PC-3 (cell line): ENCODE data around the gene PRDM5. TPM values are rescaled to one million over a fixed set of nuclear protein-coding genes. Genes with fewer than 3 reads are reported as not detected.

Experiments used
- ATAC-seq: fragments of 200-7000 bp; cut with Tn5 transposase; 2 replicates; pipeline ENCODE4 v1.9.1; 2020; ENCODE audit warnings: mild to moderate bottlenecking, moderate library complexity
- BruUV-seq: library from RNA; stranded (reverse); fragments of 400-500 nt; replicated peaks from 2 replicates; lab custom pipeline; 2021; lab: Mats Ljungman, UMichigan
- CTCF ChIA-PET: fragments of 300-600 bp; sonication (Branson Sonifier 250); formaldehyde crosslinking; loops from one replicate; lab custom pipeline; 2022; ENCODE audit warnings: antibody characterized with exemption; lab: Charles Lee
- POLR2A ChIA-PET: fragments of 300-600 bp; sonication (Branson Sonifier 250); formaldehyde crosslinking; loops from one replicate; lab custom pipeline; 2022; ENCODE audit warnings: antibody characterized with exemption; ENCODE audit not compliant: unreplicated experiment; lab: Charles Lee
- DNase-seq: peaks from one replicate; pipeline ENCODE4 v3.0.0-alpha.2; 2015
- H2AFZ ChIP-seq: fragments of 300-600 bp; sonication (generic); 2 replicates; pipeline ENCODE4 v1.6.0; 2016; ENCODE audit warnings: antibody characterized with exemption, low read length
- H3F3A ChIP-seq: fragments of 300-600 bp; sonication (generic); one replicate; pipeline ENCODE4 v1.6.0; 2017; ENCODE audit warnings: antibody characterized with exemption, low read length, control low read depth, mild to moderate bottlenecking; ENCODE audit not compliant: unreplicated experiment
- H3K27ac ChIP-seq: fragments of 300-600 bp; sonication (generic); 2 replicates; pipeline ENCODE4 v1.5.1; 2016; ENCODE audit warnings: mild to moderate bottlenecking, low read length
- H3K27me3 ChIP-seq: fragments of 300-600 bp; sonication (generic); 2 replicates; pipeline ENCODE4 v1.6.1; 2016; ENCODE audit warnings: low read length, mixed read lengths
- H3K36me3 ChIP-seq: fragments of 300-600 bp; sonication (generic); 2 replicates; pipeline ENCODE4 v1.6.1; 2016; ENCODE audit warnings: low read depth, mixed run types, low read length, mixed read lengths
- H3K4me1 ChIP-seq: fragments of 300-600 bp; sonication (generic); 2 replicates; pipeline ENCODE4 v1.5.1; 2016; ENCODE audit warnings: low read length; ENCODE audit not compliant: insufficient read depth
- H3K4me2 ChIP-seq: fragments of 300-600 bp; sonication (generic); 2 replicates; pipeline ENCODE4 v1.6.0; 2016; ENCODE audit warnings: low read length
- H3K4me3 ChIP-seq: fragments of 300-600 bp; sonication (generic); 2 replicates; pipeline ENCODE4 v1.5.1; 2016; ENCODE audit warnings: mild to moderate bottlenecking, low read length, mixed read lengths
- H3K79me2 ChIP-seq: fragments of 300-600 bp; sonication (generic); 2 replicates; pipeline ENCODE4 v1.6.1; 2017; ENCODE audit warnings: low read length, mixed read lengths
- H3K9ac ChIP-seq: fragments of 300-600 bp; sonication (generic); 2 replicates; pipeline ENCODE4 v1.6.0; 2016; ENCODE audit warnings: mild to moderate bottlenecking, low read length
- H3K9me2 ChIP-seq: fragments of 300-600 bp; sonication (generic); replicated peaks from 2 replicates; pipeline ENCODE4 v1.6.1; 2016; ENCODE audit warnings: mixed run types, low read length, mixed read lengths
- H3K9me3 ChIP-seq: fragments of 300-600 bp; sonication (generic); 2 replicates; pipeline ENCODE4 v1.6.1; 2016; ENCODE audit warnings: low read length, mixed read lengths
- H4K20me1 ChIP-seq: fragments of 300-600 bp; sonication (generic); 2 replicates; pipeline ENCODE4 v1.6.1; 2016; ENCODE audit warnings: low read length, mixed read lengths
- EZH2 ChIP-seq: fragments of 300-600 bp; sonication (generic); IDR thresholded peaks from one replicate; pipeline ENCODE4 v1.6.1; 2017; ENCODE audit warnings: antibody characterized with exemption, mild to moderate bottlenecking, low read length; ENCODE audit not compliant: unreplicated experiment
- EZH2phosphoT487 ChIP-seq: fragments of 300-600 bp; sonication (generic); IDR thresholded peaks from 2 replicates; pipeline ENCODE4 v1.6.1; 2018; ENCODE audit warnings: mild to moderate bottlenecking, antibody characterized with exemption, low read length, borderline replicate concordance
- intact Hi-C: fragments of 100-400 bp; cut with micrococcal nuclease; formaldehyde crosslinking; loops from 2 replicates; pipeline ENCODE4 v1.9.0; 2023
- total RNA-seq: library from RNA; depleted of rRNA; stranded (reverse); fragments of >200 nt; gene quantifications from 2 replicates; pipeline ENCODE4 v1.2.3, GENCODE V29; 2014
- TF ChIP-seq, protein P1 (sequence below): fragments of 300-600 bp; sonication (generic); conservative IDR thresholded peaks from 2 replicates; pipeline ENCODE4 v1.5.1; 2017; ENCODE audit warnings: antibody characterized with exemption, low read depth, mild to moderate bottlenecking, low read length

PRDM5 gene
- total RNA-seq, 1 experiment from 2014 or later = 2.4 TPM

DNA sequence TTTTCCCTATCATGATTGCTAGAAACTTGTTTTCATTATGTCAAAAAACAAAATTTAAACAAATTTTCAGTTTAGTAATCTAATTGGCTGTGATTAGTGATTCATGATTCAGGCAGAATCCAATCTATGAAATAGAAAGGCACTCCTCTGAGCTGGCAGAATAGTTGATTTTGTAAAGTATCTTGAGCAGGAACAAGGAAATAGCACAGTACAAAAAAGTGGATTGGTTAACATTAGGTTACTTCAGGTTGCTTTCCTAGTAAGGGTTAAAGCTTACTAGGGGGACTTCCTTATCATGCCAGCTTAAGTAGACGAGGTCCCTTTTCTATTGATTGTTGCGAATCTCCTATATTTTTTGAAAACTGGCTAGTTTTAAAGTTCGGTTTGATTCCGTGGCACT is 43.4 kb upstream of the PRDM5 start:
- ChIA-PET CTCF (no interaction called here), POLR2A (no interaction called here)
- no peak overlapping the region for H2AFZ ChIP-seq
- no peaks in the 10 kb centered on the region for H3F3A ChIP-seq
- H3K4me3 ChIP-seq = no peak overlapping the region
- BruUV-seq = no TSS peak
- H3K27ac ChIP-seq = no peak overlapping the region
- no peaks in the 10 kb centered on the region for H4K20me1 ChIP-seq
- DNase-seq = no peak
- TF ChIP-seq EZH2 = no peak
- no peak for TF ChIP-seq EZH2phosphoT487
- TF ChIP-seq, protein P1, sequence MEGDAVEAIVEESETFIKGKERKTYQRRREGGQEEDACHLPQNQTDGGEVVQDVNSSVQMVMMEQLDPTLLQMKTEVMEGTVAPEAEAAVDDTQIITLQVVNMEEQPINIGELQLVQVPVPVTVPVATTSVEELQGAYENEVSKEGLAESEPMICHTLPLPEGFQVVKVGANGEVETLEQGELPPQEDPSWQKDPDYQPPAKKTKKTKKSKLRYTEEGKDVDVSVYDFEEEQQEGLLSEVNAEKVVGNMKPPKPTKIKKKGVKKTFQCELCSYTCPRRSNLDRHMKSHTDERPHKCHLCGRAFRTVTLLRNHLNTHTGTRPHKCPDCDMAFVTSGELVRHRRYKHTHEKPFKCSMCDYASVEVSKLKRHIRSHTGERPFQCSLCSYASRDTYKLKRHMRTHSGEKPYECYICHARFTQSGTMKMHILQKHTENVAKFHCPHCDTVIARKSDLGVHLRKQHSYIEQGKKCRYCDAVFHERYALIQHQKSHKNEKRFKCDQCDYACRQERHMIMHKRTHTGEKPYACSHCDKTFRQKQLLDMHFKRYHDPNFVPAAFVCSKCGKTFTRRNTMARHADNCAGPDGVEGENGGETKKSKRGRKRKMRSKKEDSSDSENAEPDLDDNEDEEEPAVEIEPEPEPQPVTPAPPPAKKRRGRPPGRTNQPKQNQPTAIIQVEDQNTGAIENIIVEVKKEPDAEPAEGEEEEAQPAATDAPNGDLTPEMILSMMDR = no peak
- ATAC-seq = no peak
- no peak overlapping the region for H3K4me2 ChIP-seq
- H3K4me1 ChIP-seq = no peaks in the 10 kb centered on the region
- H3K36me3 ChIP-seq = no peaks in the 10 kb centered on the region
- intact Hi-C loops = no loop called here
- no peaks in the 10 kb centered on the region for H3K9me3 ChIP-seq
- H3K9me2 ChIP-seq = no peaks in the 10 kb centered on the region
- no peaks in the 10 kb centered on the region for H3K79me2 ChIP-seq
- no peak overlapping the region for H3K9ac ChIP-seq
- 0 out of 2 replicates have a peak, but pooled peaks cover 3% of the 10 kb centered on the region for H3K27me3 ChIP-seq

DNA sequence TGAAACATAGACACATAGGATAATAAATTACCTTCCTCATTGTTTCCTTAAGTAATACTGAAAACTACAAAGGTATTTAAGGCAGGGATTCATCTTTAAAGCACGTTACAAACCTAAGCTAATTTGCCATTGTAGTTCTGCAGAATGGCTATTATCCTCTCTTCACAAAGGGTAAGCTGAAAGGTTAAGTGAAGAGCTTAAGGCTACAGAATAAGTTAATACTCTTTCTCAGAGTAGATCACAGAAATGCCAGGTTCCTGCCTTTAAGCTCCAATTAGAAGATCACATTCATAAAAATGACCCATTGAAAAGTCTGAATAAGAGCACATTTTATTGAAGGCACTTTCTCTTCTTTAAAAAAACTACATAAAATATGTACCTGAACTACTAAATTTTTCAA is 42.1 kb upstream of the PRDM5 start:
- Histone ChIP-seq H3K4me3 (no peak overlapping the region), H4K20me1 (no peaks in the 10 kb centered on the region), H3K9ac (no peak overlapping the region), H3K27ac (no peak overlapping the region), H3K9me2 (no peaks in the 10 kb centered on the region), H3K79me2 (no peaks in the 10 kb centered on the region), H3K4me2 (no peak overlapping the region), H3K9me3 (no peaks in the 10 kb centered on the region), H3K27me3 (0 out of 2 replicates have a peak, but pooled peaks cover 3% of the 10 kb centered on the region), H3F3A (no peaks in the 10 kb centered on the region), H3K4me1 (no peaks in the 10 kb centered on the region), H2AFZ (no peak overlapping the region), H3K36me3 (no peaks in the 10 kb centered on the region)
- ChIA-PET POLR2A (no interaction called here), CTCF (no interaction called here)
- intact Hi-C loops = no loop called here
- ATAC-seq (no peak), DNase-seq (no peak)
- no peak for TF ChIP-seq EZH2phosphoT487
- TF ChIP-seq, protein P1 = no peak
- no peak for TF ChIP-seq EZH2
- BruUV-seq = no TSS peak

DNA sequence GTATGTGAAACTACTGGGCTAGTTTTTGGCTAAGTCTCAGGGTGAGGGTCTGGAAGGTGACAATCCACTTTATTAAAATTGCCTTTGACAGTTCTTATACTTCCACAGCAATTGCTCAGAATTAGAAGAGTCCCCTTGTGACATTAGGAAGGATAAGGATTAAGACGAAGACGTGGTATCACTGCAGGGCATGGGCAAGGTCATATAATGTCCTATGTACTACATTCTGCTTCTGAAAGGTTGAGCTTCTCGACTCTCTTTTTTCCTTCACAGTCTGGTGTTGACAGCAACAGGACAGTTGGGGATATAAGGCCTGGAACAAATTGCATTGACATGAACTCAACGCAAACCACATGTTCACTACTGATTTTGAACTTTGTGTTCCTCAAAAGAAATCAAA is 40.9 kb upstream of the PRDM5 start:
- TF ChIP-seq, protein P1 = no peak
- TF ChIP-seq EZH2phosphoT487 (no peak), EZH2 (no peak)
- BruUV-seq = no TSS peak
- intact Hi-C loops = no loop called here
- Histone ChIP-seq H3K9me3 (no peaks in the 10 kb centered on the region), H3K79me2 (no peaks in the 10 kb centered on the region), H3K36me3 (no peaks in the 10 kb centered on the region), H3K27me3 (0 out of 2 replicates have a peak, but pooled peaks cover 3% of the 10 kb centered on the region), H3K4me1 (no peaks in the 10 kb centered on the region), H3K9me2 (no peaks in the 10 kb centered on the region), H3K4me3 (no peak overlapping the region), H3K9ac (no peak overlapping the region), H3F3A (no peaks in the 10 kb centered on the region), H3K27ac (no peak overlapping the region), H4K20me1 (no peaks in the 10 kb centered on the region), H2AFZ (no peak overlapping the region), H3K4me2 (no peak overlapping the region)
- POLR2A ChIA-PET = no interaction called here
- no peak for DNase-seq
- CTCF ChIA-PET = no interaction called here
- ATAC-seq = no peak
